Mucosa of descending colon (tissue), 3 donors: Measurements from ENCODE around the gene SH3RF3. TPM values are rescaled to one million over a fixed set of nuclear protein-coding genes. Genes with fewer than 3 reads are reported as not detected.

Source experiments
- ATAC-seq: fragments of 200-7000 bp; cut with Tn5 transposase; one replicate; pipeline ENCODE4 v1.9.1; 2020; ENCODE audit warnings: mild to moderate bottlenecking, moderate library complexity
- DNase-seq, 3 donors: peaks; one replicate each; pipeline ENCODE4 v3.0.0-alpha.2; 2020
- H3K36me3 ChIP-seq: fragments of 200-600 bp; one replicate; pipeline ENCODE4 v1.8.0; 2021; ENCODE audit warnings: low read depth, mild to moderate bottlenecking
- H3K4me1 ChIP-seq: fragments of 200-600 bp; one replicate; pipeline ENCODE4 v1.8.0; 2021; ENCODE audit warnings: low read depth, mild to moderate bottlenecking
- H3K4me3 ChIP-seq: fragments of 200-600 bp; one replicate; pipeline ENCODE4 v1.8.0; 2021; ENCODE audit warnings: mild to moderate bottlenecking
- H3K9me3 ChIP-seq: fragments of 200-600 bp; one replicate; pipeline ENCODE4 v1.8.0; 2021; ENCODE audit warnings: mild to moderate bottlenecking
- CTCF ChIP-seq: fragments of 200-600 bp; IDR thresholded peaks from one replicate; pipeline ENCODE4 v1.8.0; 2022; ENCODE audit warnings: antibody characterized with exemption, mild to moderate bottlenecking
- intact Hi-C, 2 donors: fragments of 100-400 bp; cut with DNase I in 1 of 2; cut with micrococcal nuclease in 1 of 2; formaldehyde crosslinking; loops; one replicate each; pipeline versions ENCODE4 v1.11.0 to v1.11.1; 2022; cut with DNase I, micrococcal nuclease
- total RNA-seq, 3 donors: library from RNA; stranded (reverse); fragmentation: NEBNext Ultra II Directional in 2 of 3; extraction: Animal tissue kit (Norgen Biotek cat#: 25700) in 2 of 3; gene quantifications; one replicate each; pipeline versions ENCODE4 v1.2.1 to v1.2.4, GENCODE V29; 2021 to 2023
- donor health status: DM: no; HTN: no; CAD: no; lungs with moderate emphysema.
- donor health status: DM: no; HTN: no; CAD: no.
- donor health status: DM: no; HTN: yes; CAD: no.

The SH3RF3 gene
- total RNA-seq, 3 donors from 2014 or later: 1.9 to 3.7 (median 3.0) TPM

GRCh38 chr2:109264595-109265328, 135.8 kb downstream of the SH3RF3 start:
- DNase-seq (no peak), ATAC-seq (no peak)
- intact Hi-C loops: no loop called here
- no peak for TF ChIP-seq CTCF
- no peak overlapping the region for H3K4me3 ChIP-seq
- H3K36me3 ChIP-seq: no peaks in the 10 kb centered on the region
- no peaks in the 10 kb centered on the region for H3K9me3 ChIP-seq
- H3K4me1 ChIP-seq: peaks cover 6% of the 10 kb centered on the region

GRCh38 chr2:109265369-109265768, 136.4 kb downstream of the SH3RF3 start:
- H3K4me3 ChIP-seq: no peak overlapping the region
- no peak for ATAC-seq
- no peak for TF ChIP-seq CTCF
- intact Hi-C loops: no loop called here
- H3K9me3 ChIP-seq: no peaks in the 10 kb centered on the region
- DNase-seq: no peak
- H3K36me3 ChIP-seq: no peaks in the 10 kb centered on the region
- peaks cover 6% of the 10 kb centered on the region for H3K4me1 ChIP-seq

GRCh38 chr2:109265953-109266352, 136.9 kb downstream of the SH3RF3 start:
- ATAC-seq (no peak), DNase-seq (no peak)
- Histone ChIP-seq H3K4me3 (no peak overlapping the region), H3K36me3 (no peaks in the 10 kb centered on the region), H3K9me3 (no peaks in the 10 kb centered on the region), H3K4me1 (peaks cover 4% of the 10 kb centered on the region)
- no peak for TF ChIP-seq CTCF
- intact Hi-C loops: no loop called here

GRCh38 chr2:109266496-109266895, 137.5 kb downstream of the SH3RF3 start:
- DNase-seq (no peak), ATAC-seq (no peak)
- H3K36me3 ChIP-seq: no peaks in the 10 kb centered on the region
- no peak overlapping the region for H3K4me3 ChIP-seq
- TF ChIP-seq CTCF: no peak
- H3K4me1 ChIP-seq: no peaks in the 10 kb centered on the region
- H3K9me3 ChIP-seq: no peaks in the 10 kb centered on the region
- intact Hi-C loops: no loop called here

GRCh38 chr2:109266998-109267854, 138.2 kb downstream of the SH3RF3 start:
- Histone ChIP-seq H3K36me3 (no peaks in the 10 kb centered on the region), H3K9me3 (no peaks in the 10 kb centered on the region), H3K4me1 (no peaks in the 10 kb centered on the region), H3K4me3 (no peak overlapping the region)
- DNase-seq (no peak), ATAC-seq (peak; percentile 20)
- intact Hi-C loops: no loop called here
- TF ChIP-seq CTCF: no peak
